Measurements from ENCODE around the gene OS9.

Gene OS9

DNA sequence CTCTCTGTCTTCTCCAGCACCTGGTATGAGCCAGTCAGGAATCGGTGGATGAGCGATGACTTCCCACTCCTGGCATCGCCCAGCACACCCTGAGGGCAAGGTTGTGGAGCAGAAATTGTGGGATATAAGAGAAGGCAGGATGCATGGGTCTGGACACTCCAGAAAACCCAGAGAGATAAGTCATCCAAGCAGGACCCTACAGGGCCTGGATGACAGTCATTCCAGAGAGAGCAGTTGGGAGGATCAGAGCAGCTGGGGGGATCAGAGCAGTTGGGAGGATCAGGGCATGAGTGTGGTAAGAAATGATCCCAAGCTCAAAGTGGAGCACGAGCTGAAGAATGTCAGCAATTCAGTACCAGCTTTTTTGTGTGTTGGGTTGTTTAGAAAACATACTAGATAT lies 40.7 kb downstream of the OS9 start:
- Mint-ChIP-seq H3K9me3 (no peaks in the 10 kb centered on the region), H3K36me3 (ENCODE audit: low read depth) (peaks cover 79% of the 10 kb centered on the region), H3K27me3 (no peaks in the 10 kb centered on the region), H3K4me3 (no peak overlapping the region), H3K27ac (peak overlapping the region; percentile 53), H3K4me1 (ENCODE audit: low read depth) (peaks cover 14% of the 10 kb centered on the region)
- DNase-seq = no peak

DNA sequence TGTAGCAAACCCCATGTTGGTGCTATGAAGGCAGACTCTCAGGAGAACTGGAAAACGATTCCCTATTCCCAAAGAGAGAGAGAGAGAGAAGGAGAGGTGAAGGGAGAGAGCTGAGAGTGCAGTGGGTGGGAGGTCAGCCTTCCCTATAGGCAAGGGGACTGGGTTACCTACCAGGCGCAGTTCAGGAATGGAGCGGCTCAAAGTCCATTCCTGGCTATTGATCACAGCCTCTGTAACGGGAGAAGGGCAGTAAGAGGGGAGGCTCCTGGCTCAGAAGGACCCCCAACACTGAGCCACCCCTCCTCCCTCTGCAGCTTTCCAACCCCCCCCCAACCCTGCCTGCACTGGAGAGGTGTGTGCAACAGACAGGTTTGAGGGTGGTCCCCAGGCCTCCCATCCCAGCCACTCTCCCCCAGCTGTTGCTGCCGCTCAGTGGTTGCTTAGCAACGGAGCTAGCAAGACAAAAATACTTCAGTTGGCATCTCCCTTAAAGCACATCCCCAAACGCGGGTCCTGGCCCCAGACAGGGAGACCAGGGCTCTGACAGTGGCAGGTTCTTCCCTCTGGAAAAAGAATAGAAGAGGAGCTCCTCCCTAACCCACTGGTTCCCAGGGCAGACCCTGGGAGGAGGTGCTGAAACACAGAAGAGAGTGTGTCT lies 41.4 kb downstream of the OS9 start:
- H3K4me1 Mint-ChIP-seq (ENCODE audit: low read depth) = peaks cover 20% of the 10 kb centered on the region
- peak overlapping the region; percentile 53 for H3K27ac Mint-ChIP-seq
- H3K9me3 Mint-ChIP-seq = no peaks in the 10 kb centered on the region
- H3K36me3 Mint-ChIP-seq (ENCODE audit: low read depth) = peaks cover 77% of the 10 kb centered on the region
- no peak for DNase-seq
- H3K4me3 Mint-ChIP-seq = no peak overlapping the region
- H3K27me3 Mint-ChIP-seq = no peaks in the 10 kb centered on the region

DNA sequence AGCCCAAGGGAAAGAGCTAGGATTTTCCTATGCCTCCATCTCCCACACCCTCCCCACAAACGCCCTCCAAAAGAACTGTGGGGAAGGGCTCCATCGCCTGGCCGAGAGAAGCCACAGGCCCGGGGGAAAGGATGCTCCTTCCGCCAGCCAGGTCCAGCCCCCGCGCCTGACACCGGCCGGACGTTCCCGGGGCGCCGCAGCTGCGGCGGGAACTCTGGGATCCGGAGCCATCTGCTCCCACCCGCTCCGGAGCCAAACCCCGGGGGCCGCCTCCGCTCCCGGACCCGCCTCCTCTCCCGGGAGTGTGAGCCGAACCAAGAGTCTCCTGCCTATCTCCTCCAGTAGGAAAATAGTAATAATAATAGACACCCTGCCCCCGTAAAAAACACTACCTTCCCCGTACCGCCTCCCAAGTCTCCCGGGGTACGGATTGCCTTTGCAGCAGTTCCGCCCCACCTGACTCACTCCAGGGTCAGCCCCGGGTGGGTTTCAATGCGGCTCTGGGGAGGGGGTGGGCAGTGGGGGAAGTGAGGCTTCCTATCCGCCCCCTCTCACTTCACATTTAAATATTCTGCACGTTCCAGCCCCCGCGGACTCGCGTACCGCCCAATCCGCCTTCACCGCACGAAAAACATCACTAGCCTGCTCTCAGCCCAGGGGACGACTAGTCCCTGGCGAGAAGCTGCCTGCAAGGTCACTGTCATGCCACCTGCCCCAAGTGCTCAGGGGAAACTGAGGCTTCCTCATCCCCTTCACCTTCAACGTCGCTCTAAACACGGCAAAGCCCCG lies 42.2 kb downstream of the OS9 start:
- peak overlapping the region; percentile 69 for H3K27ac Mint-ChIP-seq
- H3K9me3 Mint-ChIP-seq = no peaks in the 10 kb centered on the region
- no peaks in the 10 kb centered on the region for H3K27me3 Mint-ChIP-seq
- no peak overlapping the region for H3K4me3 Mint-ChIP-seq
- H3K4me1 Mint-ChIP-seq (ENCODE audit: low read depth) = peaks cover 28% of the 10 kb centered on the region
- peaks cover 73% of the 10 kb centered on the region for H3K36me3 Mint-ChIP-seq (ENCODE audit: low read depth)
- no peak for DNase-seq

DNA sequence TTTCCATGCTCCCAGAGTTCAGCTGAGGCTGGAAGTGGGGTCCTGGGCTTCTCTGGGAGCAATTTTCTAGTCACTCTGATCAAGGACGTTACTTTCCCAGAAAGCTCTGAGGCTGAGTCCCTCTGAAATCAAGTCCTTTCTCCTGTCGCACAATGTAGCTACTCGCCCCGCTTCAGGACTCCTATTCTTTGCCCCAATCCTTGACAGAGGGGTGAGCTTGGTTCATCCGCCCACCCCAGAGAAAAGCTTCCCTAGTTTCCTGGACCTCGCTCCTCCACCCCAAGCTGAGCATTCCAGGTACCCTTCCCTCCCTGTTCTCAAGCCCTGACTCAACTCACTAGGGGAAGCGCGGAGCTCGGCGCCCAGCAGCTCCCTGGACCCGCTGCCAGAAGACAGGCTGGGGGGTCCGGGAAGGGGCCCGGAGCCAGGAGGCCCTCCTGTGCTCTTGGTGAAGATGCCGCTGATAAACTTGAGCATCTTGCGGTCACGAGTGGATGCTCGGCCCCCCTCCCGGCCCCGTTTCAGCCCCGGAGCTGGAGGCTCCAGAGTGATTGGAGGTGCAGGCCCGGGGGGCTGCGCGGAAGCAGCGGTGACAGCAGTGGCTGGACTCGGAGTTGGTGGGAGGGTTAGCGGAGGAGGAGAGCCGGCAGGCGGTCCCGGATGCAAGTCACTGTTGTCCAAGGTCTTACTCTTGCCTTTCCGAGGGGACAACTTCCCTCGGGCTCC lies 43.0 kb downstream of the OS9 start:
- Mint-ChIP-seq H3K4me3 (no peak overlapping the region), H3K27ac (peak overlapping the region; percentile 69), H3K4me1 (ENCODE audit: low read depth) (peaks cover 31% of the 10 kb centered on the region), H3K27me3 (no peaks in the 10 kb centered on the region), H3K9me3 (no peaks in the 10 kb centered on the region), H3K36me3 (ENCODE audit: low read depth) (peaks cover 72% of the 10 kb centered on the region)
- DNase-seq = no peak

DNA sequence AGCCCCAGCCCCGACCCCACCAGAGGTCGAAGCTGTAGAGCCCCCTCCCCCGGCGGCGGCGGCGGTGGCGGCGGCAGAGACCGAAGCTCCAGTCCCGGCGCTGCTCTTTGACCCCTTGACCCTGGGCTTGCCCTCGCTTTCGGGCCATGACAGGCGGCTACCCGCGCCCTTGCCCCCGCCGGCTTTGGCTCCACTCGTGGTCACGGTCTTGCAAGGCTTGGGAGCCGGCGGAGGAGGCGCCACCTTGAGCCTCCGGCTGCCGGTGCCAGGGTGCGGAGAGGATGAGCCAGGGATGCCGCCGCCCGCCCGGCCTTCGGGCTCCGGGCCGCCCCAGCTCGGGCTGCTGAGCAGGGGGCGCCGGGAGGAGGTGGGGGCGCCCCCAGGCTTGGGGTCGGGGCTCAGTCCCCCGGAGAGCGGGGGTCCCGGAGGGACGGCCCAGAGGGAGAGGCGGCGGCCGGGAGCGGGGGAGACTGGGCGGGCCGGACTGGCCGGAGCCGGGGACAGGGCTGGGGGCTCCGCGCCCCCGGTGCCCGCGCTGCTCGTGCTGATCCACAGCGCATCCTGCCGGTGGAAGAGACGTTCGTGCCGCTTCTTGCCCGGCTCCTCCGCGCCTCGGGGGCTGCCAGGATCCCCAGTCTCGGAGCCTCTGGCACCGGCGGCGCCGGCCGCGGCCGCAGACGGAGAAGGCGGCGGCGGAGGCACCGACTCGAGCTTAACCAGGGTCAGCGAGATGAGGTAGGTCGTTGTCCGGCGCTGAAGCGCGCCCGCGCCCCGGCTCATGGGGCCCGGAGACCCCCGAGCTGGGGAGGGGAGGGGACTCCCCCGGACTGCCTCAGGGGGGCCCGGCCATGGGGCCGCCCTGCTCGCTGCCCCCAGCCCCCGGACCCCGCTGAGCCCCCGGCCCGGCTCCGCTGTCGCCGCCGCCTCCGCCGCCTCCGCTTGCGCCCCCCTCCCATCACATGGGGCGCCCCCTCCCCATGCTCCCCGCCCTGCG lies 43.8 kb downstream of the OS9 start:
- H3K36me3 Mint-ChIP-seq (ENCODE audit: low read depth) = peaks cover 64% of the 10 kb centered on the region
- peaks cover 38% of the 10 kb centered on the region for H3K4me1 Mint-ChIP-seq (ENCODE audit: low read depth)
- DNase-seq = no peak
- no peak overlapping the region for H3K27ac Mint-ChIP-seq
- no peaks in the 10 kb centered on the region for H3K9me3 Mint-ChIP-seq
- H3K4me3 Mint-ChIP-seq = no peak overlapping the region
- no peaks in the 10 kb centered on the region for H3K27me3 Mint-ChIP-seq

DNA sequence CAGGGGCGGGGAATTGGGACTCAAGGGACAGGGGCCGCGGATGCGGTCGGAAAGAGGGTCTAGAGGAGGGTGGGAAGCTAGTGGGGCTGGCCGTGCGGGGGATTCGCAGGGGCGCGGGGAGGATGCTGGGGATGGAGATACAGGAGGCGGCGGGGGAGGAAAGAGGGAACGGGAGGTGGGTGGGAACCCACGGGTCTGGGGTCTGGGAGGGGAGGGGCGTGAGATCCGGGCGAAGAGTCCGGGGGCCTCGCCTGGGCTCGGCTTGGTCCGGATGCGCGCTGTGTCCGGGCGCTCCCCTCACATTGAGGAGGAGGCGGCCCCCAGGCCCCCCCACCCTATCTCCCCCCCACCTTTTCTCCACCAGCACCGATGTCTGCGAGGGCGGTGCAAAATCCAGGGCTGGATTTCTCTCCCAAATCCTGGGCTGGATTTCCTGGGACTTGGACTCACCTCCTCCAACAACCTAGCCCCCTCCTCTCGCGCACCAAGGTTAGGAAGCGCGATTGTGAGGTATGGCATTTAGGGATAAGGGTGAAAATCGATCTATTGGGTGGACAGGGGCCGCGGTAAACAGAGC lies 44.8 kb downstream of the OS9 start, which contains the start of gene AGAP2:
Gene AGAP2 (minus strand): TSS at position 82 of the 577 bp plus-strand sequence. CDS start 496 bp downstream, outside the sequence.
- Mint-ChIP-seq H3K9me3 (no peaks in the 10 kb centered on the region), H3K36me3 (ENCODE audit: low read depth) (peaks cover 54% of the 10 kb centered on the region), H3K27ac (peak within 1 kb of the TSS; percentile 83), H3K27me3 (no peaks in the 10 kb centered on the region), H3K4me1 (ENCODE audit: low read depth) (peaks cover 45% of the 10 kb centered on the region), H3K4me3 (peak within 1 kb of the TSS; percentile 53)
- DNase-seq = no peak

DNA sequence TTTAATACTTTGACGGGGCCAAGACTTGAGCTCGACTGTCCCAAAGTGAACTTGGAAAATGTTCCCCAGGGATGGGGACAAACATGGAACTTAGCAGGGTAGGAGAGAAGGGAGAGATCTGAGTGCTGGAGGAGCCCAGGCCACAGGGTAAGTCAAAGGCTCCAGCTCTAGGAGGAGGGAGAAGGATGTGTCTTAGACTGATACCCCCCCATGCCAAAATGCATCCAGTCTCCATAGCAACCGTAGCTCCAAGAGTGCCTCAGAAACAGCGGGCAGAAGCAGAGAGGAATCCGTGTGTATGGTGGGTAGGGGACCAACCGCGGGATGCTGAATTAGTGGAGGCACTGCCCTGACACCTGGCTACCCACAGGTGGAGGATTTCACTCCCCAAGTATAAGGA lies 45.5 kb downstream of the OS9 start:
- H3K27me3 Mint-ChIP-seq = no peaks in the 10 kb centered on the region
- peak overlapping the region; percentile 83 for H3K27ac Mint-ChIP-seq
- no peaks in the 10 kb centered on the region for H3K9me3 Mint-ChIP-seq
- DNase-seq = no peak
- peaks cover 48% of the 10 kb centered on the region for H3K36me3 Mint-ChIP-seq (ENCODE audit: low read depth)
- H3K4me3 Mint-ChIP-seq = peak overlapping the region; percentile 53
- peaks cover 51% of the 10 kb centered on the region for H3K4me1 Mint-ChIP-seq (ENCODE audit: low read depth)

DNA sequence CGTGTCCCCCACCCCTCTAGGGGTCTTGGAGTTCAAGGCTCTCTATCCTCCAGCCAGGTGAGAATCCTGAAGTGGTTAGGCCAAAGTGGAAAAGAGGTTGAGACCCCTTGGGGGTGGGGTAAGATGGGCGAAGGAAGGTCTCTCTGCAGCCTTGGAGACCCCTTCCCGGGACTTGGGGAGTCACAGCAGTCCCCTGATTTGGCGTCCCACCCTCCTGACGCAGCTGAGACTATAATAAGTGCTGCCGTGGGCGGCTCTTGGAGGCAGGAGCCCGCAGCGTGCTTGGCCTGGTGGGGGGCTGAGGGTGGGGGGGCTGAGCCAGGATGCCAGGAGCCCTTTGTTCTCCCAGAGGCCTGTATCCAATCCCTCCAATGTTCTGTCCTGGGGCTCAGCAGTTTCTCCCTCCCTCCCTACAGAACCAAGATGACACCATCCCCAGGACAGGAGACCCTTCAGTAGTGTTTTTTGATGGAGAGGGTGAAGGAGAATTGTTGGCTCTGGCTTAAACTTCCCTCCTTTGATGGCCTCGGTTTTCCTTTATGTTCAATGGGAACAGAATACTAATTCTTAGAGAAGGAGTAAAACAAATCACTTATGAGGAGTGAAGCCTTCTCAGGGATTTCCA lies 46.1 kb downstream of the OS9 start:
- no peaks in the 10 kb centered on the region for H3K27me3 Mint-ChIP-seq
- H3K27ac Mint-ChIP-seq = peak overlapping the region; percentile 83
- H3K4me3 Mint-ChIP-seq = peak overlapping the region; percentile 94
- H3K9me3 Mint-ChIP-seq = no peaks in the 10 kb centered on the region
- DNase-seq = no peak
- peaks cover 56% of the 10 kb centered on the region for H3K4me1 Mint-ChIP-seq (ENCODE audit: low read depth)
- peaks cover 45% of the 10 kb centered on the region for H3K36me3 Mint-ChIP-seq (ENCODE audit: low read depth)

DNA sequence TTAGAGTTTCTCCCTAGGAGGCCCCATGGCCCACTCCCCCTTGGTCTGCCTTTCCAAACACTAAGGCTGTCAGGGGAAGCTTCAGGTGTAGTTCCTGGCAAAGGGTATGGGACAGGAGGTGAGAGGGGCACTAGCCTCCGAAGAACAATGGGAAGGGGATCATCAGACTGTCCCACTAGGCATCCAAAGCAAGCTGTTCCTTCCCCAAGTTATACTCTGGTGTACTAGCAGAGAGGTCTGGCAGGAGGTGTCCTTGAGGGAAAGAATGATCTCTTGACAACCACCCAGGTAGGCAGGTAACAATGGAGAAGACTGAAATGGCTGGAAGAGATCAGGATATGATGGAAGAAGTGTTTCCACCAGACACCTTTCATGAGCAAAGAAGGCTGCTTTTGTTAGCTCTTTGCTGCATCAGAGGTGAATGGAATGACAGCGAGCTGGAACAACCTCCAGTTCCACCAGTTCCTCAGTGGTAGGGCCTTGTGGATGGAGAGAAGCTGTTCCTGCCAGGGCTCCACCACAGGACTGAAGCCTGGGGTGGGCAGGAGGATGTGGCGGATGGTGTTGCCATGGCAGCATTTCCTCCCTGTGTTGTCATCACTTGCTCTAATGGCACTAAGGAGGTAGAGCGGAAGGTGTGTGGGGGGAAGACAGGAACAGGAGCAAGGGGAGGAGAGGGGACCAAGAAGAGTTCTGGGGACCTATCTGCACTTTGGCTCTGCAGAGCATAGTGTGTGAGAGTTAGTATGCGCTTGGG lies 46.9 kb downstream of the OS9 start:
- H3K9me3 Mint-ChIP-seq = no peaks in the 10 kb centered on the region
- no peaks in the 10 kb centered on the region for H3K27me3 Mint-ChIP-seq
- DNase-seq = peak; percentile 77
- peak overlapping the region; percentile 94 for H3K4me3 Mint-ChIP-seq
- H3K36me3 Mint-ChIP-seq (ENCODE audit: low read depth) = peaks cover 47% of the 10 kb centered on the region
- peaks cover 64% of the 10 kb centered on the region for H3K4me1 Mint-ChIP-seq (ENCODE audit: low read depth)
- H3K27ac Mint-ChIP-seq = peak overlapping the region; percentile 96

DNA sequence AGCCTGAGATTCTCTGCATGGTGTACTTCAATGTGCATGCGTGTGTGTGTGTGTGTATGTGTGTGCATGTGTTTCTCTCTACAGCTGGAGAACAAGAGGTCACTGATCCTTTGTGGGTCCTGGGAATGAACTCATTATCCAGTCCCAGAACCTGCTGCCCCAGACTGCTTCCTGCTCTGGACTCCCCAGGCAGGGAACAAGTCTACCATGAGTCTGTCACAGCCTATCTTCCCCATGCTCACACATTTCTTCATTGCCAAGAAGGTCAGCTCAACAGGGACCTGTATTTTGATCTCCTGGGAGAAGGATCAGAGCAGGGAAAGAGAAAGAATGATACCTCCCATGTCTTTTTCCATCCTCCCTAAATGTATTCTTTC lies 47.5 kb downstream of the OS9 start:
- no peak for DNase-seq
- Mint-ChIP-seq H3K4me3 (peak overlapping the region; percentile 94), H3K4me1 (ENCODE audit: low read depth) (peaks cover 68% of the 10 kb centered on the region), H3K27me3 (no peaks in the 10 kb centered on the region), H3K9me3 (no peaks in the 10 kb centered on the region), H3K36me3 (ENCODE audit: low read depth) (peaks cover 50% of the 10 kb centered on the region), H3K27ac (peak overlapping the region; percentile 96)

DNA sequence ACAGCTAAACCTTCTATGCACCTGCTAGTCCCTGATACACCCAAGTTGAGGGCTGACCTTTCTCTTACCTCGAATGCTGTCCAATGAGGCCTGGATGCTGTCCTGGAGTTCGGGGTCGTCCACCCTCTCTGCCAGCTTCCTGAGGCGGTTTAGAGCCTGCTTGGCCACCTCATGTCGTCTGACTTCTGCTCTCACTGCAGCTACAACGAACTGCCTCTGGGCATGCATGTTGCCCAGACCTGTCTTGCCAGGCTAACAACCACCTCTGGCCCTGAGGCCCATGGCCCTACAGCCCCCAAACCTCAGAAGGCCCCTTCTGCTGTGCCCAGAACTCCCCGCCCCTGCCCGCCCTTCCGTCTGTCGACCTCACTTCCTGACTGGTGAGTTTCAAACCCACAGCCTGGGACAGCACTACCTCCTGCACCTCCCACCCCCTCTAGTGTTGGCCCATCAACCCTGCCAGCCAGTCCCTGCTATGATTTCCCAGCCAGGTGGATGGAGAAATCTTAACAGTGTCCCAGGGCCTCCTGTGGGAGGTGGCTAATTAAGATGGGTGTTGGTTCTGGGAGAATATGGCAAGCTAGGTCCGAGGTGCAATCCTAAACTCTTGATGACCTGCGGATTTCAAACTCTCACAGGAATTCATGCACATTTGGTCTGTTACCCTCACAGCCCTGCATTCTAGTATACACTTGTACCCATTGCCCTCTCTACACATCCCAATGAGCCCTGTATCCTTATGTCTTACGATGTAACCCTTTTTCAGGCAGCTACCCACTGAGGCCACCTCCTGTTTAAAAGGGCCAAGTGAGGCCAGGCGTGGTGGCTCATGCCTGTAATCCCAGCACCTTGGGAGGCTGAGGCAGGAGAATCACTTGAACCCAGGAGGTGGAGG lies 48.2 kb downstream of the OS9 start:
- no peaks in the 10 kb centered on the region for H3K27me3 Mint-ChIP-seq
- peak overlapping the region; percentile 94 for H3K4me3 Mint-ChIP-seq
- H3K4me1 Mint-ChIP-seq (ENCODE audit: low read depth) = peaks cover 67% of the 10 kb centered on the region
- H3K9me3 Mint-ChIP-seq = no peaks in the 10 kb centered on the region
- H3K36me3 Mint-ChIP-seq (ENCODE audit: low read depth) = peaks cover 50% of the 10 kb centered on the region
- H3K27ac Mint-ChIP-seq = peak overlapping the region; percentile 96
- peak; percentile 81 for DNase-seq

DNA sequence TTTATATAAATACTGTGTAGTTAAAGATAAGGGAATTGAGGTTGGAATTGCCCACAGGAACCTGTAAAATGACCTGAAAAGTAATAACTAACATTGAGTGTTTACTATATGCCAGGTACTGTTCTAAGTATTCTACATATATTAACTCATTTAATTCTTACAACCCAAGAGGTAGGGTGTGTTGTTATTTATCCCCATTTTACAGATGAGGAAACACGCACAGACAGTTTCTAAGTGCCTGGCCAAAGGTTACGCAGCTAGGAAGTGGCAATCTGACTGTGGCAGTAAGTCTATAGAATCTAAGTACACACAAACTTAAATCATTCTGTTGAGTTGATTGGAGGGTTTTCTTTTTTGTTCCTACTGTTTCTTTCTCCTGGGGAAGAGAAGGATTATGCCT lies 49.8 kb downstream of the OS9 start:
- Mint-ChIP-seq H3K4me1 (ENCODE audit: low read depth) (peaks cover 71% of the 10 kb centered on the region), H3K27me3 (no peaks in the 10 kb centered on the region), H3K36me3 (ENCODE audit: low read depth) (peaks cover 64% of the 10 kb centered on the region), H3K27ac (peak overlapping the region; percentile 96), H3K9me3 (no peaks in the 10 kb centered on the region), H3K4me3 (peak overlapping the region; percentile 93)
- DNase-seq = no peak

Data from activated T-cell treated with anti-CD3 and anti-CD28 coated beads, Interleukin-2, amount 50 U/mL, for 24 hours (primary cell).